Measurements from ENCODE around the gene NCOA7. TPM values are rescaled to one million over a fixed set of nuclear protein-coding genes. Genes with fewer than 3 reads are reported as not detected.

Gene NCOA7
- total and polyA plus RNA-seq, 2 of the 8 experiments (the other 6 are each of a cell fraction or from before 2014, with no cell fraction given), result 2.6 to 10.7 TPM

DNA sequence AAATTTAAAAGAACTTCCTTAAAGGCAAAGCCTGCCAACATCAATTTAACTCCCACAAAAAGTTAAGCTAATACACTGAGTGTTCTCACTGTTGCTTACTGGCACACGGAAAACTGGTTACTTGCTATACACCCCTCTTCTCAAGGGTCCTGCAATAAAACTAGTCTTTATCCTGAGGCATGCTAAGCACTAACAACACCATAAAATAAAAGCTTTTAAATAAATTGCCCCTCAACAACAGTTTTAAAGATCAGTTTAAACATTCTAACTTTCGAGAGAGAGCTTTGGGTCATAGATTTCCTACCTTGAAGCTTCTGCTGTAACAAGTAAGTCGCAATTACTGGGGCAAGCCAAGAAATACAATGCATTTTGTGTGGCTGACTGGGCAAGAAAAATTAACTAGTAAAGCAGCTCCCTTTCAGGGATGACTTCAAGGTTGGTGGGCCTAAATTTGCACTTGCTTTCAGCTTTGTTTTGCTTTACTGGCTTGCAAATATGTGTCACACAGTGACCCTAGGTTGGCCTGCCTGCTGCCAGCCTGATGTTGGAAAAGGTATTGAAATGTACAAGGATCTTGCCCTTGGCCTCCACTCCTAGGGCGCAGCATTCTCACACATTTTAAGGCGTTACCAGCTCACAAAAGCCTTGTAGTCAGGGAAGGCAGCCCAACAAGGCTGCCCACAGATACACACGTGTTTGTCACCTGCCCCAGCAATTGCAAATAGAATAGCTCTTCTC is 45.3 kb upstream of the NCOA7 start:
- Histone ChIP-seq H2BK12ac (ENCODE audit: low read depth, low read length) (no peak overlapping the region), H3K14ac (ENCODE audit: insufficient read length) (no peak overlapping the region), H3K79me2 (ENCODE audit: control insufficient read depth in 1 of 2, insufficient read depth in 2 of 2, low read length in 2 of 2) (peaks cover 0 to 15% of the 10 kb centered on the region in 2 experiments; a peak in 3 of 4 replicates), H3K27ac (ENCODE audit: low read depth, low read length) (no peak overlapping the region), H3K9ac (replicated peaks in 1 of 4; ENCODE audit: extremely low read depth in 1 of 4, low read depth in 3 of 4, low read length in 3 of 4) (no peak overlapping the region), H3K4me3 (ENCODE audit: extremely low read depth in 1 of 4, insufficient read depth in 2 of 4, low read depth in 3 of 4, low read length in 4 of 4) (peak overlapping the region in 2 of 4 experiments; percentile 20 to 77; a peak in 4 of 8 replicates), H2AK5ac (ENCODE audit: low read depth, low read length) (no peak overlapping the region; the same call in 1 of the 2 replicates), H4K5ac (ENCODE audit: insufficient read length, low read depth, low read length) (no peak overlapping the region), H3K18ac (ENCODE audit: extremely low read depth, low read length) (no peak overlapping the region), H3K4ac (replicated peaks; ENCODE audit: insufficient read length, low read depth, low read length) (no peak overlapping the region), H4K20me1 (replicated peaks in 1 of 2; ENCODE audit: control insufficient read depth in 1 of 2, insufficient read depth in 2 of 2, low read length in 2 of 2) (peaks cover 2 to 5% of the 10 kb centered on the region in 2 experiments), H2BK5ac (ENCODE audit: low read depth, low read length) (peak overlapping the region; percentile 26; the same call in 1 of the 2 replicates), H3K79me1 (ENCODE audit: low read depth, low read length) (peaks cover 4% of the 10 kb centered on the region; the same call in 1 of the 2 replicates), H3K23me2 (ENCODE audit: low read depth, low read length) (peaks cover 27% of the 10 kb centered on the region), H4K8ac (ENCODE audit: extremely low read depth, insufficient read depth, low read length) (no peak overlapping the region), H3K4me2 (ENCODE audit: insufficient read depth in 1 of 2, low read depth in 2 of 2, low read length in 2 of 2) (peak overlapping the region; percentile 96 to 99), H3K4me1 (replicated peaks in 1 of 4; ENCODE audit: control insufficient read depth in 3 of 4, insufficient read depth in 4 of 4, low read length in 3 of 4) (peaks cover 2 to 10% (median 7%) of the 10 kb centered on the region in 4 experiments; a peak in 5 of 7 replicates), H3K56ac (replicated peaks; ENCODE audit: insufficient read length, low read depth, low read length) (no peak overlapping the region), H4K91ac (replicated peaks; ENCODE audit: insufficient read length, low read length) (no peak overlapping the region), H3K9me3 (ENCODE audit: insufficient read depth in 2 of 2, low read depth in 1 of 2, low read length in 1 of 2) (no peaks in the 10 kb centered on the region), H2BK20ac (ENCODE audit: low read length) (no peak overlapping the region), H2AFZ (ENCODE audit: low read length) (no peak overlapping the region), H2BK15ac (ENCODE audit: low read length) (no peak overlapping the region), H2BK120ac (replicated peaks; ENCODE audit: low read depth, low read length) (no peak overlapping the region), H3K23ac (ENCODE audit: insufficient read length) (no peak overlapping the region), H3K27me3 (replicated peaks in 1 of 4; ENCODE audit: control insufficient read depth in 3 of 4, extremely low read depth in 1 of 4, insufficient read depth in 3 of 4, low read length in 3 of 4) (peaks cover 0 to 23% (median 16%) of the 10 kb centered on the region in 4 experiments; a peak in 6 of 7 replicates), H3K36me3 (ENCODE audit: control insufficient read depth in 2 of 4, insufficient read depth in 4 of 4, low read length in 3 of 4) (no peaks in the 10 kb centered on the region)
- ChIA-PET POLR2A (ENCODE audit: partially characterized antibody) (interaction anchor here (0.7 to 2.4 kb wide), 9 partner anchors 31 to 122 kb away, joined by 3 to 21 read pairs (median 3); no protein-coding TSS in a partner anchor), CTCF (ENCODE audit: partially characterized antibody) (interaction anchor here (0.6 to 2.4 kb wide), 11 partner anchors 8 to 444 kb away, joined by 3 to 12 read pairs (median 4); partner anchors contain the start of gene HDDC2)
- peak; percentile 96 for FAIRE-seq
- peak; percentile 58 to 88 for DNase-seq (ENCODE audit: low read depth in 1 of 2, low spot score in 2 of 2)
- WGBS, 2 experiments (ENCODE audit: extremely low coverage in 1 of 2, insufficient coverage in 1 of 2, insufficient read length in 1 of 2, insufficient replicate concordance in 2 of 2, low coverage in 1 of 2, low lambda C conversion rate in 2 of 2, missing lambda C conversion rate in 1 of 2), result 5% methylated on average over 6 of the region's 6 CpGs; no CpG with 5 or more reads in 1 of the 2 experiments
- TF ChIP-seq, protein P1, sequence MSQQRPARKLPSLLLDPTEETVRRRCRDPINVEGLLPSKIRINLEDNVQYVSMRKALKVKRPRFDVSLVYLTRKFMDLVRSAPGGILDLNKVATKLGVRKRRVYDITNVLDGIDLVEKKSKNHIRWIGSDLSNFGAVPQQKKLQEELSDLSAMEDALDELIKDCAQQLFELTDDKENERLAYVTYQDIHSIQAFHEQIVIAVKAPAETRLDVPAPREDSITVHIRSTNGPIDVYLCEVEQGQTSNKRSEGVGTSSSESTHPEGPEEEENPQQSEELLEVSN (IDR thresholded peaks at IDR 0.05), result peak; percentile 85
- TF ChIP-seq, protein P2, sequence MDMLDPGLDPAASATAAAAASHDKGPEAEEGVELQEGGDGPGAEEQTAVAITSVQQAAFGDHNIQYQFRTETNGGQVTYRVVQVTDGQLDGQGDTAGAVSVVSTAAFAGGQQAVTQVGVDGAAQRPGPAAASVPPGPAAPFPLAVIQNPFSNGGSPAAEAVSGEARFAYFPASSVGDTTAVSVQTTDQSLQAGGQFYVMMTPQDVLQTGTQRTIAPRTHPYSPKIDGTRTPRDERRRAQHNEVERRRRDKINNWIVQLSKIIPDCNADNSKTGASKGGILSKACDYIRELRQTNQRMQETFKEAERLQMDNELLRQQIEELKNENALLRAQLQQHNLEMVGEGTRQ (IDR thresholded peaks at IDR 0.05; ENCODE audit: low read length), result peak; percentile 27; the same call in 1 of the 2 replicates
- TF ChIP-seq SIN3A (conservative IDR thresholded peaks at IDR 0.05 in 1 of 2, IDR thresholded peaks at IDR 0.05 in 1 of 2; ENCODE audit: low read depth in 1 of 2, low read length in 2 of 2) (0 out of 4 replicates have a peak, but pooled peaks of 1 of the 2 experiments have one; percentile 49), RAD21 (IDR thresholded peaks at IDR 0.05 in 1 of 2, conservative IDR thresholded peaks at IDR 0.05 in 1 of 2; ENCODE audit: low read depth in 2 of 2, low read length in 2 of 2) (no peak), TEAD4 (IDR thresholded peaks at IDR 0.05; ENCODE audit: low read depth, low read length) (peak; percentile 61; the same call in 1 of the 2 replicates), KDM4A (IDR thresholded peaks at IDR 0.05; ENCODE audit: low read depth, low read length, severe bottlenecking) (peak; percentile 19)
- TF ChIP-seq, protein P3, sequence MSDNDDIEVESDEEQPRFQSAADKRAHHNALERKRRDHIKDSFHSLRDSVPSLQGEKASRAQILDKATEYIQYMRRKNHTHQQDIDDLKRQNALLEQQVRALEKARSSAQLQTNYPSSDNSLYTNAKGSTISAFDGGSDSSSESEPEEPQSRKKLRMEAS (IDR thresholded peaks at IDR 0.05), result peak; percentile 91
